IMR-90 (cell line): ENCODE results near the gene LRRC47. TPM values are rescaled to one million over a fixed set of nuclear protein-coding genes. Genes with fewer than 3 reads are reported as not detected.
A peak's percentile ranks its signal among the peaks of the same experiment; 100 is the strongest.

Source experiments
- ATAC-seq: fragments of 200-7000 bp; cut with Tn5 transposase; 2 replicates; pipeline ENCODE4 v1.9.1; 2020; ENCODE audit warnings: low read depth, mild to moderate bottlenecking, moderate library complexity
- BruUV-seq: library from RNA; stranded (reverse); fragments of 400-500 nt; replicated peaks from 2 replicates; lab custom pipeline; 2021; lab: Mats Ljungman, UMichigan
- CTCF ChIA-PET: fragments of 300-600 bp; formaldehyde crosslinking; extraction: SDS; loops from one replicate; lab custom pipeline; 2021; ENCODE audit warnings: antibody characterized with exemption; lab: Yijun Ruan, JAX
- POLR2A ChIA-PET: fragments of 300-600 bp; sonication (Branson Sonifier 250); formaldehyde crosslinking; loops from one replicate; lab custom pipeline; 2022; ENCODE audit warnings: antibody characterized with exemption; ENCODE audit not compliant: unreplicated experiment; lab: Charles Lee
- DNase-seq: peaks from one replicate; pipeline ENCODE4 v3.0.0; 2013
- H2AFZ ChIP-seq: replicated peaks from 2 replicates; pipeline ENCODE3; 2013; ENCODE audit warnings: low read length, mild to moderate bottlenecking; ENCODE audit not compliant: poor library complexity
- H2AK5ac ChIP-seq: 2 replicates; pipeline ENCODE4 v1.6.1; 2013; ENCODE audit warnings: low read depth, low read length, inconsistent platforms
- H2AK9ac ChIP-seq: replicated peaks from 2 replicates; pipeline ENCODE3; 2013; ENCODE audit warnings: mild to moderate bottlenecking, low read depth, low read length, moderate library complexity; ENCODE audit not compliant: poor library complexity
- H2BK120ac ChIP-seq: 2 replicates; pipeline ENCODE4 v1.6.1; 2013; ENCODE audit warnings: low read depth, low read length, inconsistent platforms
- H2BK15ac ChIP-seq: 3 replicates; pipeline ENCODE4 v1.6.1; 2013; ENCODE audit warnings: low read depth, low read length, inconsistent platforms
- H2BK20ac ChIP-seq: 2 replicates; pipeline ENCODE4 v1.6.1; 2013; ENCODE audit warnings: low read depth, mild to moderate bottlenecking, inconsistent platforms, low read length, moderate library complexity
- H2BK5ac ChIP-seq: 2 replicates; pipeline ENCODE4 v1.6.1; 2013; ENCODE audit warnings: mild to moderate bottlenecking, low read depth, low read length, inconsistent platforms; ENCODE audit not compliant: poor library complexity, severe bottlenecking
- H3K14ac ChIP-seq: replicated peaks from 2 replicates; pipeline ENCODE4 v1.6.1; 2013; ENCODE audit warnings: low read depth, low read length, inconsistent platforms
- H3K18ac ChIP-seq: 2 replicates; pipeline ENCODE4 v1.6.1; 2013; ENCODE audit warnings: low read depth, low read length, control low read depth
- H3K23ac ChIP-seq: 2 replicates; pipeline ENCODE4 v1.6.1; 2013; ENCODE audit warnings: low read depth, low read length, inconsistent platforms
- H3K27ac ChIP-seq: 2 replicates; pipeline ENCODE4 v1.5.1; 2013; ENCODE audit warnings: mild to moderate bottlenecking, control low read depth, low read length; ENCODE audit not compliant: insufficient read depth
- H3K27me3 ChIP-seq: 2 replicates; pipeline ENCODE4 v1.6.1; 2013; ENCODE audit warnings: low read length; ENCODE audit not compliant: control insufficient read depth, insufficient read depth
- H3K36me3 ChIP-seq: 2 replicates; pipeline ENCODE4 v1.6.1; 2013; ENCODE audit warnings: low read length, mixed read lengths; ENCODE audit not compliant: control insufficient read depth, insufficient read depth
- H3K4ac ChIP-seq: 2 replicates; pipeline ENCODE4 v1.6.1; 2013; ENCODE audit warnings: low read depth, low read length, inconsistent platforms
- H3K4me1 ChIP-seq: 2 replicates; pipeline ENCODE4 v1.6.1; 2013; ENCODE audit warnings: low read length, mixed read lengths; ENCODE audit not compliant: control insufficient read depth, insufficient read depth
- H3K4me2 ChIP-seq: 2 replicates; pipeline ENCODE4 v1.6.1; 2013; ENCODE audit warnings: low read depth, mild to moderate bottlenecking, control low read depth, low read length, moderate library complexity
- H3K4me3 ChIP-seq: 2 replicates; pipeline ENCODE4 v1.5.1; 2013; ENCODE audit warnings: low read depth, mild to moderate bottlenecking, control low read depth, low read length, moderate library complexity; ENCODE audit not compliant: insufficient read depth
- H3K56ac ChIP-seq: 2 replicates; pipeline ENCODE4 v1.6.1; 2013; ENCODE audit warnings: low read length, inconsistent platforms; ENCODE audit not compliant: insufficient read depth; ENCODE audit errors: extremely low read depth
- H3K79me1 ChIP-seq, 2 experiments: 2 replicates each; pipeline ENCODE4 v1.6.1; 2013; ENCODE audit warnings: low read length in 2 of 2, inconsistent platforms in 1 of 2, low read depth in 1 of 2
- H3K9ac ChIP-seq: 2 replicates; pipeline ENCODE4 v1.6.1; 2013; ENCODE audit warnings: low read depth, low read length, control low read depth
- H3K9me1 ChIP-seq: 2 replicates; pipeline ENCODE4 v1.6.1; 2013; ENCODE audit warnings: low read length, inconsistent platforms; ENCODE audit not compliant: insufficient read depth
- H3K9me3 ChIP-seq: 2 replicates; pipeline ENCODE4 v1.6.1; 2013; ENCODE audit warnings: low read length; ENCODE audit not compliant: control insufficient read depth, insufficient read depth
- H4K20me1 ChIP-seq: 2 replicates; pipeline ENCODE4 v1.6.1; 2013; ENCODE audit warnings: low read length, inconsistent platforms; ENCODE audit not compliant: insufficient read depth
- H4K5ac ChIP-seq: 2 replicates; pipeline ENCODE4 v1.6.1; 2013; ENCODE audit warnings: mild to moderate bottlenecking, low read depth, low read length, control low read depth
- H4K8ac ChIP-seq, 2 experiments: 2 replicates each; pipeline ENCODE4 v1.6.1; 2013; ENCODE audit warnings: low read depth in 2 of 2, low read length in 2 of 2, control low read depth in 1 of 2, inconsistent platforms in 1 of 2
- H4K91ac ChIP-seq: 2 replicates; pipeline ENCODE4 v1.6.1; 2013; ENCODE audit warnings: low read depth, low read length, inconsistent platforms; ENCODE audit not compliant: insufficient read depth
- BHLHE40 ChIP-seq: fragments of 150-350 bp; IDR thresholded peaks from 2 replicates; pipeline ENCODE4 v1.6.1; 2016; ENCODE audit warnings: mild to moderate bottlenecking, low read depth, low read length
- CHD1 ChIP-seq: IDR thresholded peaks from 2 replicates; pipeline ENCODE4 v1.6.1; 2012; ENCODE audit warnings: low read depth, low read length, improper control_type of control experiment
- FOS ChIP-seq: fragments of 150-350 bp; IDR thresholded peaks from 2 replicates; pipeline ENCODE4 v1.6.1; 2016; ENCODE audit warnings: low read depth, low read length
- MAFK ChIP-seq: IDR thresholded peaks from 2 replicates; pipeline ENCODE4 v1.6.1; 2012; ENCODE audit warnings: low read depth, low read length, improper control_type of control experiment
- MAZ ChIP-seq: IDR thresholded peaks from 2 replicates; pipeline ENCODE4 v1.6.1; 2012; ENCODE audit warnings: low read depth, mild to moderate bottlenecking, low read length, improper control_type of control experiment, moderate library complexity, borderline replicate concordance
- NFE2L2 ChIP-seq: fragments of 150-350 bp; IDR thresholded peaks from 2 replicates; pipeline ENCODE4 v1.6.1; 2016; ENCODE audit warnings: low read depth, mild to moderate bottlenecking, low read length
- POLR2A ChIP-seq: IDR thresholded peaks from 2 replicates; pipeline ENCODE4 v1.6.1; 2012; ENCODE audit warnings: mild to moderate bottlenecking, low read depth, low read length
- RAD21 ChIP-seq: IDR thresholded peaks from 2 replicates; pipeline ENCODE4 v1.6.1; 2012; ENCODE audit warnings: low read length, improper control_type of control experiment
- RCOR1 ChIP-seq: IDR thresholded peaks from 2 replicates; pipeline ENCODE4 v1.6.1; 2012; ENCODE audit warnings: mild to moderate bottlenecking, low read length, improper control_type of control experiment; ENCODE audit not compliant: insufficient replicate concordance
- WGBS, 2 experiments: methylation state at CpG; one replicate each; pipeline versions ENCODE4 v1.1.5 to v1.1.7; 2013; ENCODE audit warnings: missing lambda C conversion rate in 2 of 2; ENCODE audit not compliant: insufficient read length in 1 of 2; ENCODE audit errors: extremely low coverage in 2 of 2; 5-methylcytosine and 5-hydroxymethylcytosine counted together
- dilution Hi-C: fragments of 300-500 bp; cut with HindIII; formaldehyde crosslinking; loops from one replicate; pipeline ENCODE4 v1.14.3; 2018; ENCODE audit warnings: low sequenced_read_pairs; ENCODE audit not compliant: unreplicated experiment
- in situ Hi-C: fragments of 300-500 bp; cut with MboI; formaldehyde crosslinking; loops from 3 replicates; pipeline ENCODE4 v1.14.3; 2019; ENCODE audit warnings: low sequenced_read_pairs, inconsistent platforms, mixed read lengths
- intact Hi-C: fragments of 100-400 bp; cut with micrococcal nuclease; formaldehyde crosslinking; loops from 2 replicates; pipeline ENCODE4 v1.10.0; 2022
- polyA plus RNA-seq, 3 experiments: library from polyadenylated mRNA; depleted of rRNA; stranded (reverse); fragments of >200 nt; gene quantifications; 2 replicates each; pipeline ENCODE4 v1.2.3, GENCODE V29; 2012; ENCODE audit warnings: low replicate concordance in 1 of 3
- total RNA-seq: library from RNA; depleted of rRNA; stranded (reverse); fragments of >200 nt; gene quantifications from 2 replicates; pipeline ENCODE4 v1.2.3, GENCODE V29; 2012
- TF ChIP-seq, protein P1 (sequence below): fragments of 150-350 bp; IDR thresholded peaks from 2 replicates; pipeline ENCODE4 v1.6.1; 2016; ENCODE audit warnings: low read depth, mild to moderate bottlenecking, low read length, moderate library complexity, borderline replicate concordance
- TF ChIP-seq, protein P2 (sequence below): fragments of 150-350 bp; IDR thresholded peaks from 2 replicates; pipeline ENCODE4 v1.6.1; 2017; ENCODE audit warnings: mild to moderate bottlenecking, antibody characterized with exemption, low read length, low read depth
- TF ChIP-seq, protein P3 (sequence below): conservative IDR thresholded peaks from 2 replicates; pipeline ENCODE4 v1.5.1; 2012; ENCODE audit warnings: mild to moderate bottlenecking, low read depth, low read length, improper control_type of control experiment

LRRC47 gene
- total and polyA plus RNA-seq, 2 of the 4 experiments (the other 2 are of a cell fraction), result 15.2 to 19.7 TPM

DNA sequence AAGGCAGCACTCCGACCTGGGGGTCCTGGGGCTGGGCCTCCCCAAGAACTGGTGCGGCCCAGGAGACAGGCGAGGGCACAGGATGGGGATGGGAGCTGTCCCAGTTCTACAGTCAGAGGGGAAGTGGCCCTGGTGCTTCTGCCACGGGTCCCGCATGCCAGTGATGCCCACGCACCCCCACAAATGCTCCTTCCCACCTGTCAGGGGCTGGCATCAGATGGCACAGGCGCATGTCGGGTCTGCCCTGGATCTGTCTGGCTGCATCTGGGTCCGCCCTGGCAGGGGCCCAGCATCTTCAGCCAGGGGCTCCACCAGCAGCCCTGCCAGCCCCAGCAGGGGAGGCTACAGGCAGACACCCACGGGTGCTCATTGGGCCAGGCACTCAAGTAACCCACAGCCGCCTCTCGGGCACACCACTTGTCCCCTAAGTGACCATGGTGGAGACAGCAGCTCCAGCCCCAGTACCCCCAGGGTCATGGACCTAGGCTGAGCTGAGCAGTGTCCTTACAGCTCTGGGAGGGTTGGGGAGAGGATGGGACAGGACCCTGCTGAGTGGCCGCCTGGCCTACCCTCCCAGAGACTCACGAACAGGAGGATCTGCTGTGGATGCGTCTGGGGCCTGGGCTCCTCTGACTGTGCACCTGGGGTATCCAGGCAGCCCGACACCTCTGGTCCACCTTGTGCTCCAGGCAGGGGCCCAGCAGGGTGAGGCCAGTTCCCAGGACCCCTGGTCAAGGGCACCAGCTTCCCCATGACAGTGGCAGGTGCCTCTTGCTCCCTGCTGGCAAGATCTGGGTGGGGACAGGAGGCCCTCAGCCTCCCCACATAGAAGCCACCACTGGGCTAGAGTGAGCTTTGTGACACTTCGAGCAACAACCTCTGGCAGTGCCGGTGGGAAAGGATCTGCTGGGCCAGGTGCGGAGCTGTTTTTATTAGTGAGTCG lies 18.4 kb downstream of the LRRC47 start (continued):
- TF ChIP-seq MAZ, result no peak

DNA sequence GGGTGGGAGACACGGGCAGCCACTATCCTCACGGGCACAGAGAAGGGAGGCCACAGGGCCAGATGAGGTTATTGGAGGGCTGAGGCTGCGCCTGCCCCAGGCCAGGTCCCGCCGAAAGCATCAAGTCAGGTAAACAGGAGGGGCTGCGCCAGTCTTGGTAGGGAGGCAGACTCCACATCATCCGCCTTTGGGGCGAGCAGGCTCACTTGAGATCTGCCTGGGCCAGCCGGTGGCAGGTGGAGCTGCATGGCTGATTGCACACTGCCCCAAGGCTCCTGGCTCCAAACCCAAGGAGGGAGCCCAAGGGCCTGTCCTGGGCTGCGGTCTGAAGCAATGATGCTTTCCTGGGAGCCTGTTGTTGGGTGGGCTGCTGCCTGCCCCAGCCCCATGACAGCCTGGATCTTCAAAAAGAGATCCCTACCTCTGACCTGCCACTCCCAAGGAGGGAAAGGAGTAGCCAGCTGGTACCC lies 19.2 kb downstream of the LRRC47 start:
- 94% methylated on average over 6 of the region's 10 CpGs; no CpG with 5 or more reads in 1 of the 2 experiments for whole genome bisulfite sequencing, 2 experiments
- Histone ChIP-seq H4K5ac (no peak overlapping the region), H3K9me1 (peaks cover 4% of the 10 kb centered on the region; the same call in 1 of the 2 replicates), H3K4me2 (no peak overlapping the region), H4K91ac (no peak overlapping the region), H2BK15ac (no peak overlapping the region), H2AK5ac (no peak overlapping the region), H3K9ac (no peak overlapping the region), H3K23ac (no peak overlapping the region), H3K14ac (no peak overlapping the region), H3K18ac (no peak overlapping the region), H2BK20ac (no peak overlapping the region), H3K9me3 (no peaks in the 10 kb centered on the region), H2BK5ac (no peak overlapping the region), H4K8ac (no peak overlapping the region), H4K20me1 (no peaks in the 10 kb centered on the region), H2AFZ (no peak overlapping the region), H2AK9ac (peak overlapping the region; percentile 65), H3K4me1 (peaks cover 14% of the 10 kb centered on the region), H2BK120ac (no peak overlapping the region), H3K4me3 (no peak overlapping the region), H3K36me3 (peaks cover 27% of the 10 kb centered on the region), H3K56ac (no peak overlapping the region), H3K4ac (no peak overlapping the region), H3K27me3 (no peaks in the 10 kb centered on the region), H3K27ac (no peak overlapping the region), H3K79me1 (no peaks in the 10 kb centered on the region)
- ATAC-seq (no peak), DNase-seq (no peak)
- ChIA-PET CTCF (no interaction called here), POLR2A (no interaction called here)
- dilution Hi-C loops (no loop called here), intact Hi-C loops (no loop called here), in situ Hi-C loops (no loop called here)
- BruUV-seq, result no TSS peak
- TF ChIP-seq POLR2A (no peak), MAFK (no peak), NFE2L2 (no peak), FOS (no peak), BHLHE40 (no peak), RAD21 (no peak), CHD1 (no peak), RCOR1 (no peak), MAZ (no peak)
- TF ChIP-seq, protein P1, sequence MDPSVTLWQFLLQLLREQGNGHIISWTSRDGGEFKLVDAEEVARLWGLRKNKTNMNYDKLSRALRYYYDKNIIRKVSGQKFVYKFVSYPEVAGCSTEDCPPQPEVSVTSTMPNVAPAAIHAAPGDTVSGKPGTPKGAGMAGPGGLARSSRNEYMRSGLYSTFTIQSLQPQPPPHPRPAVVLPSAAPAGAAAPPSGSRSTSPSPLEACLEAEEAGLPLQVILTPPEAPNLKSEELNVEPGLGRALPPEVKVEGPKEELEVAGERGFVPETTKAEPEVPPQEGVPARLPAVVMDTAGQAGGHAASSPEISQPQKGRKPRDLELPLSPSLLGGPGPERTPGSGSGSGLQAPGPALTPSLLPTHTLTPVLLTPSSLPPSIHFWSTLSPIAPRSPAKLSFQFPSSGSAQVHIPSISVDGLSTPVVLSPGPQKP, result no peak
- TF ChIP-seq, protein P2, sequence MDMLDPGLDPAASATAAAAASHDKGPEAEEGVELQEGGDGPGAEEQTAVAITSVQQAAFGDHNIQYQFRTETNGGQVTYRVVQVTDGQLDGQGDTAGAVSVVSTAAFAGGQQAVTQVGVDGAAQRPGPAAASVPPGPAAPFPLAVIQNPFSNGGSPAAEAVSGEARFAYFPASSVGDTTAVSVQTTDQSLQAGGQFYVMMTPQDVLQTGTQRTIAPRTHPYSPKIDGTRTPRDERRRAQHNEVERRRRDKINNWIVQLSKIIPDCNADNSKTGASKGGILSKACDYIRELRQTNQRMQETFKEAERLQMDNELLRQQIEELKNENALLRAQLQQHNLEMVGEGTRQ, result no peak
- TF ChIP-seq, protein P3, sequence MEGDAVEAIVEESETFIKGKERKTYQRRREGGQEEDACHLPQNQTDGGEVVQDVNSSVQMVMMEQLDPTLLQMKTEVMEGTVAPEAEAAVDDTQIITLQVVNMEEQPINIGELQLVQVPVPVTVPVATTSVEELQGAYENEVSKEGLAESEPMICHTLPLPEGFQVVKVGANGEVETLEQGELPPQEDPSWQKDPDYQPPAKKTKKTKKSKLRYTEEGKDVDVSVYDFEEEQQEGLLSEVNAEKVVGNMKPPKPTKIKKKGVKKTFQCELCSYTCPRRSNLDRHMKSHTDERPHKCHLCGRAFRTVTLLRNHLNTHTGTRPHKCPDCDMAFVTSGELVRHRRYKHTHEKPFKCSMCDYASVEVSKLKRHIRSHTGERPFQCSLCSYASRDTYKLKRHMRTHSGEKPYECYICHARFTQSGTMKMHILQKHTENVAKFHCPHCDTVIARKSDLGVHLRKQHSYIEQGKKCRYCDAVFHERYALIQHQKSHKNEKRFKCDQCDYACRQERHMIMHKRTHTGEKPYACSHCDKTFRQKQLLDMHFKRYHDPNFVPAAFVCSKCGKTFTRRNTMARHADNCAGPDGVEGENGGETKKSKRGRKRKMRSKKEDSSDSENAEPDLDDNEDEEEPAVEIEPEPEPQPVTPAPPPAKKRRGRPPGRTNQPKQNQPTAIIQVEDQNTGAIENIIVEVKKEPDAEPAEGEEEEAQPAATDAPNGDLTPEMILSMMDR, result no peak
